Trophoblast cell (in vitro differentiated cells and primary cell): ENCODE data around the gene DCTD.

ENCODE experiments used
- DNase-seq, 2 donors: peaks; one replicate each; pipeline ENCODE4 v3.0.0-alpha.2; 2016
- H2AFZ ChIP-seq: 2 replicates; pipeline ENCODE4 v1.6.1; 2013; ENCODE audit warnings: low read length, moderate library complexity, mild to moderate bottlenecking; ENCODE audit not compliant: insufficient read depth, poor library complexity
- H2AK5ac ChIP-seq: 2 replicates; pipeline ENCODE4 v1.6.1; 2013; ENCODE audit warnings: mild to moderate bottlenecking, low read length
- H2BK120ac ChIP-seq: 2 replicates; pipeline ENCODE4 v1.6.1; 2013; ENCODE audit warnings: low read length, mild to moderate bottlenecking, moderate library complexity; ENCODE audit not compliant: insufficient read depth, poor library complexity
- H2BK12ac ChIP-seq: 2 replicates; pipeline ENCODE4 v1.6.1; 2013; ENCODE audit warnings: mild to moderate bottlenecking, low read length, moderate library complexity
- H2BK5ac ChIP-seq: 2 replicates; pipeline ENCODE4 v1.6.1; 2013; ENCODE audit warnings: low read length, low read depth, moderate library complexity, mild to moderate bottlenecking; ENCODE audit not compliant: poor library complexity
- H3K14ac ChIP-seq: 2 replicates; pipeline ENCODE4 v1.6.1; 2013; ENCODE audit warnings: mild to moderate bottlenecking, low read length
- H3K18ac ChIP-seq: 2 replicates; pipeline ENCODE4 v1.6.1; 2013; ENCODE audit warnings: mild to moderate bottlenecking, low read length
- H3K23ac ChIP-seq: 2 replicates; pipeline ENCODE4 v1.6.1; 2013; ENCODE audit warnings: low read length
- H3K27ac ChIP-seq: 2 replicates; pipeline ENCODE4 v1.5.1; 2013; ENCODE audit warnings: low read depth, mild to moderate bottlenecking, inconsistent platforms, low read length, moderate library complexity
- H3K27me3 ChIP-seq: 2 replicates; pipeline ENCODE4 v1.6.1; 2013; ENCODE audit warnings: inconsistent platforms, mild to moderate bottlenecking, low read length, moderate library complexity; ENCODE audit not compliant: insufficient read depth
- H3K36me3 ChIP-seq, 2 experiments: 1 replicate in 1 of 2; 2 replicates in 1 of 2; pipeline ENCODE4 v1.6.1; 2013; ENCODE audit warnings: low read length in 2 of 2, mild to moderate bottlenecking in 2 of 2, moderate library complexity in 1 of 2; ENCODE audit not compliant: insufficient read depth in 2 of 2, control insufficient read depth in 1 of 2
- H3K4ac ChIP-seq: 2 replicates; pipeline ENCODE4 v1.6.1; 2013; ENCODE audit warnings: low read depth, mild to moderate bottlenecking, low read length, moderate library complexity
- H3K4me1 ChIP-seq, 2 experiments: 1 replicate in 1 of 2; 2 replicates in 1 of 2; pipeline ENCODE4 v1.6.1; 2013; ENCODE audit warnings: low read length in 2 of 2, mild to moderate bottlenecking in 2 of 2, moderate library complexity in 1 of 2; ENCODE audit not compliant: insufficient read depth in 2 of 2, control insufficient read depth in 1 of 2
- H3K4me2 ChIP-seq: 2 replicates; pipeline ENCODE4 v1.6.1; 2013; ENCODE audit warnings: inconsistent platforms, mild to moderate bottlenecking, low read length, moderate library complexity
- H3K4me3 ChIP-seq: 2 replicates; pipeline ENCODE4 v1.5.1; 2013; ENCODE audit warnings: mild to moderate bottlenecking, low read depth, low read length, inconsistent platforms
- H3K79me1 ChIP-seq: one replicate; pipeline ENCODE4 v1.6.1; 2013; ENCODE audit warnings: low read length
- H3K79me2 ChIP-seq: 2 replicates; pipeline ENCODE4 v1.6.1; 2013; ENCODE audit warnings: low read length, mild to moderate bottlenecking; ENCODE audit not compliant: control insufficient read depth, insufficient read depth, poor library complexity
- H3K9ac ChIP-seq: 2 replicates; pipeline ENCODE4 v1.6.1; 2013; ENCODE audit warnings: mild to moderate bottlenecking, low read length
- H3K9me3 ChIP-seq: 2 replicates; pipeline ENCODE4 v1.6.1; 2013; ENCODE audit warnings: low read depth, mild to moderate bottlenecking, control low read depth, inconsistent platforms, low read length; ENCODE audit not compliant: insufficient read depth
- H4K12ac ChIP-seq: 2 replicates; pipeline ENCODE4 v1.6.1; 2013; ENCODE audit warnings: low read depth, mild to moderate bottlenecking, low read length, moderate library complexity
- H4K8ac ChIP-seq: 2 replicates; pipeline ENCODE4 v1.6.1; 2013; ENCODE audit warnings: low read depth, mild to moderate bottlenecking, low read length, moderate library complexity
- H4K91ac ChIP-seq: one replicate; pipeline ENCODE4 v1.6.1; 2013; ENCODE audit warnings: low read depth, mild to moderate bottlenecking, low read length, moderate library complexity
- WGBS: extraction: QIAGEN DNeasy Blood & Tissue Kit; methylation state at CpG from one replicate; pipeline ENCODE4 v1.1.7; 2013; ENCODE audit warnings: missing lambda C conversion rate; ENCODE audit not compliant: insufficient read length, insufficient coverage; ENCODE audit errors: extremely low coverage; 5-methylcytosine and 5-hydroxymethylcytosine counted together

Gene DCTD

GRCh38 chr4:182873726-182874125 lies 43.5 kb downstream of the DCTD start:
- Histone ChIP-seq H3K9ac (no peak overlapping the region), H3K23ac (no peak overlapping the region), H3K4me3 (no peak overlapping the region), H3K18ac (no peak overlapping the region), H3K79me1 (no peaks in the 10 kb centered on the region), H4K12ac (no peak overlapping the region), H2BK5ac (no peak overlapping the region), H2BK120ac (no peak overlapping the region), H3K27ac (no peak overlapping the region), H3K27me3 (no peaks in the 10 kb centered on the region), H3K4ac (no peak overlapping the region), H4K8ac (no peak overlapping the region), H2AFZ (no peak overlapping the region), H2BK12ac (no peak overlapping the region), H3K36me3 (no peaks in the 10 kb centered on the region), H4K91ac (no peak overlapping the region), H2AK5ac (no peak overlapping the region), H3K4me1 (no peaks in the 10 kb centered on the region), H3K14ac (no peak overlapping the region), H3K9me3 (peaks cover 2% of the 10 kb centered on the region), H3K4me2 (no peak overlapping the region), H3K79me2 (no peaks in the 10 kb centered on the region)
- WGBS: no CpG with 5 or more reads among the region's 13 CpGs
- no peak for DNase-seq

- no peaks in the 10 kb centered on the region for H3K79me1 ChIP-seq
- H3K23ac ChIP-seq: no peak overlapping the region
- no peak overlapping the region for H2BK5ac ChIP-seq
- H4K91ac ChIP-seq: no peak overlapping the region
- H3K9me3 ChIP-seq: peaks cover 2% of the 10 kb centered on the region
- H3K9ac ChIP-seq: no peak overlapping the region
- no peak overlapping the region for H2BK12ac ChIP-seq
- H3K4ac ChIP-seq: no peak overlapping the region
- no peak overlapping the region for H4K8ac ChIP-seq
- H2AFZ ChIP-seq: no peak overlapping the region
- no peak overlapping the region for H2AK5ac ChIP-seq
- H3K27ac ChIP-seq: no peak overlapping the region
- no peaks in the 10 kb centered on the region for H3K79me2 ChIP-seq
- no peaks in the 10 kb centered on the region for H3K4me1 ChIP-seq
- H3K14ac ChIP-seq: no peak overlapping the region
- no peak overlapping the region for H4K12ac ChIP-seq
- H3K4me2 ChIP-seq: no peak overlapping the region
- no peak for DNase-seq
- no peaks in the 10 kb centered on the region for H3K27me3 ChIP-seq
- H3K36me3 ChIP-seq: no peaks in the 10 kb centered on the region
- H3K18ac ChIP-seq: no peak overlapping the region
- WGBS: no CpG with 5 or more reads among the region's 15 CpGs
- no peak overlapping the region for H3K4me3 ChIP-seq
- no peak overlapping the region for H2BK120ac ChIP-seq
Observed at GRCh38 chr4:182873289-182873688, 43.9 kb downstream of the DCTD start.

DNA sequence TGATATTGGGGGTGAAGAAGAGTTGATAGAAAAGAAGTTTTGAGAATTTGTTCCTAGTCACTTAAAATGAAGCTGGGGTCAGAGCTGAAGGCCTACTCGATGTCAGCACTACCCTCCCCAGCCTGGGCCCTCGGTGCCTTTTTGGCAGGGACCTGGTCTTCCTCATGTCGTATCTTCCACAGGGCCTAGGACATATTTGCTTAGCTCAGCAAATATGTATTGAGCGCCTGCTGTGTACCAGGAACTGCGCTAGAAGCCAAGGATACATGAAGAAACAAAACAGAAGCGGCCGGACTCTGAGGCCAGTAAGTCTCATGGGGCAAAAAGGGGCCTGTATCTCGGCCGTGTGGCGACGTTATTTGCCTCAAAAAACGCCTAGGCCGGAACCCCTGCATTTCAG lies 44.3 kb downstream of the DCTD start:
- Histone ChIP-seq H3K4me1 (no peaks in the 10 kb centered on the region), H3K14ac (no peak overlapping the region), H3K4me3 (no peak overlapping the region), H2BK5ac (no peak overlapping the region), H3K18ac (no peak overlapping the region), H4K12ac (no peak overlapping the region), H3K23ac (no peak overlapping the region), H3K9me3 (peaks cover 2% of the 10 kb centered on the region), H3K79me2 (no peaks in the 10 kb centered on the region), H2AK5ac (no peak overlapping the region), H3K9ac (no peak overlapping the region), H3K36me3 (no peaks in the 10 kb centered on the region), H2AFZ (no peak overlapping the region), H3K27me3 (no peaks in the 10 kb centered on the region), H2BK120ac (no peak overlapping the region), H3K4me2 (no peak overlapping the region), H2BK12ac (no peak overlapping the region), H4K91ac (no peak overlapping the region), H3K4ac (no peak overlapping the region), H3K79me1 (no peaks in the 10 kb centered on the region), H4K8ac (no peak overlapping the region), H3K27ac (no peak overlapping the region)
- DNase-seq: no peak
- no CpG with 5 or more reads among the region's 13 CpGs for WGBS

DNA sequence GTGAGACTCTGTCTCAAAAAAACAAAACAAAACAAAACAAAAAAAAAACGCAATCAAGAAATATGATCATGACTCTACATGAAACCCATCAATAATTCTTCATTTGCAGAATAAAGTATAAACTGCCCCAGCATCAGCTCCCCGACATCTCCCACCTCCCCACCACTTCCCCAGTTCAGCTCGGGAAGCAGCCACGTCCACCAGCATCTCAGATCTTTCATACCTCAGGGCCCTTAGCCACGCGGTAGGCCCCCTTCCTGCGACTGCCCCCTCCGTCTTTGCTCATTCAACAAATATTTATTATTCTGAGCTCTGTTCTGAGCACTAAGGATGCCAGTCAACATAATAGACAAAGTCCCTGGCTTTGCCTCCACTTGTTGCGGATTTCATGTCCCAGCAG lies 45.6 kb downstream of the DCTD start:
- Histone ChIP-seq H4K8ac (no peak overlapping the region), H2BK5ac (no peak overlapping the region), H3K4me2 (no peak overlapping the region), H2BK120ac (no peak overlapping the region), H3K9ac (no peak overlapping the region), H3K36me3 (no peaks in the 10 kb centered on the region), H3K27me3 (no peaks in the 10 kb centered on the region), H3K79me1 (no peaks in the 10 kb centered on the region), H3K79me2 (no peaks in the 10 kb centered on the region), H3K9me3 (peaks cover 2% of the 10 kb centered on the region), H3K23ac (no peak overlapping the region), H4K12ac (no peak overlapping the region), H2AK5ac (no peak overlapping the region), H3K4me3 (no peak overlapping the region), H3K14ac (no peak overlapping the region), H3K4ac (no peak overlapping the region), H2BK12ac (no peak overlapping the region), H3K27ac (no peak overlapping the region), H3K4me1 (no peaks in the 10 kb centered on the region), H2AFZ (no peak overlapping the region), H4K91ac (no peak overlapping the region), H3K18ac (no peak overlapping the region)
- DNase-seq: no peak
- no CpG with 5 or more reads among the region's 9 CpGs for WGBS
